Neural progenitor cell (in vitro differentiated cells): ENCODE data around the gene GLP2R.
"Not testable (repeated sequence)": the region's sequence is repeated elsewhere in the genome, so short reads cannot be mapped to it uniquely, and the experiment has no call there.

Experiments used
- CTCF ChIP-seq: fragments of 200-600 bp; sonication (generic); IDR thresholded peaks from 2 replicates; pipeline ENCODE4 v1.5.1; 2017; ENCODE audit warnings: antibody characterized with exemption, mild to moderate bottlenecking
- EZH2 ChIP-seq: fragments of 200-600 bp; sonication (generic); IDR thresholded peaks from 2 replicates; pipeline ENCODE4 v1.6.1; 2017; ENCODE audit warnings: antibody characterized with exemption, mild to moderate bottlenecking, moderate library complexity
- EZH2phosphoT487 ChIP-seq: fragments of 200-600 bp; sonication (generic); IDR thresholded peaks from 2 replicates; pipeline ENCODE4 v1.6.1; 2017; ENCODE audit warnings: antibody characterized with exemption

- not testable (repeated sequence) for TF ChIP-seq CTCF, EZH2, EZH2phosphoT487
Measured at GRCh38 chr17:9783465-9783864, 42.3 kb upstream of the GLP2R start.
